Measurements from ENCODE around the gene KIF15.
"Not testable (repeated sequence)": the region's sequence is repeated elsewhere in the genome, so short reads cannot be mapped to it uniquely, and the experiment has no call there.

DNA sequence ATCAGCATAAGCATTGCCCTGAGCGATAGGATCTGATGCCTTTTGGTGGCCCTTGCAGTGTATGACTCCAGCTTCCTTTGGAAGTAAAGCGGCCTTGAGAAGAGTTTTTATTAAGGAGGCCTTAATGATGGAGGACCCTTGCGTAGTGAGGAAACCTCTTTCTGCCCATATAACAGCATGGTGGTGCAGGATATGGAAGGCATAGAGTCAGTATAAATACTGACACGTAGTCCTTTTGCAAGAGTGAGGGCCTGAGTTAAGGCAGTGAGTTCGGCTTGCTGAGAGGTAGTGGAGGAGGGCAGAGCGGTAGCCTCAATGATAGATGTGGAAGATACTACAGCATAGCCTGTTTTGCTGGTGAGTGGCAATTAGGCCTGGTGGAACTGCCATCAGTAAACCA, 95.1 kb downstream of the KIF15 start:
- not testable (repeated sequence) for TF ChIP-seq EZH2phosphoT487 (IDR thresholded peaks at IDR 0.05; ENCODE audit: borderline replicate concordance, low read length)
- TF ChIP-seq, protein P1, sequence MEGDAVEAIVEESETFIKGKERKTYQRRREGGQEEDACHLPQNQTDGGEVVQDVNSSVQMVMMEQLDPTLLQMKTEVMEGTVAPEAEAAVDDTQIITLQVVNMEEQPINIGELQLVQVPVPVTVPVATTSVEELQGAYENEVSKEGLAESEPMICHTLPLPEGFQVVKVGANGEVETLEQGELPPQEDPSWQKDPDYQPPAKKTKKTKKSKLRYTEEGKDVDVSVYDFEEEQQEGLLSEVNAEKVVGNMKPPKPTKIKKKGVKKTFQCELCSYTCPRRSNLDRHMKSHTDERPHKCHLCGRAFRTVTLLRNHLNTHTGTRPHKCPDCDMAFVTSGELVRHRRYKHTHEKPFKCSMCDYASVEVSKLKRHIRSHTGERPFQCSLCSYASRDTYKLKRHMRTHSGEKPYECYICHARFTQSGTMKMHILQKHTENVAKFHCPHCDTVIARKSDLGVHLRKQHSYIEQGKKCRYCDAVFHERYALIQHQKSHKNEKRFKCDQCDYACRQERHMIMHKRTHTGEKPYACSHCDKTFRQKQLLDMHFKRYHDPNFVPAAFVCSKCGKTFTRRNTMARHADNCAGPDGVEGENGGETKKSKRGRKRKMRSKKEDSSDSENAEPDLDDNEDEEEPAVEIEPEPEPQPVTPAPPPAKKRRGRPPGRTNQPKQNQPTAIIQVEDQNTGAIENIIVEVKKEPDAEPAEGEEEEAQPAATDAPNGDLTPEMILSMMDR (IDR thresholded peaks at IDR 0.05; ENCODE audit: low read depth, low read length, poor library complexity, severe bottlenecking), result not testable (repeated sequence)
